ENCODE data around the gene CYTL1.
"Not testable (repeated sequence)": the region's sequence is repeated elsewhere in the genome, so short reads cannot be mapped to it uniquely, and the experiment has no call there.

Gene CYTL1

GRCh38 chr4:5033281-5033841, 14.1 kb upstream of the CYTL1 start:
- no peak for DNase-seq

- no peak for DNase-seq
These were observed 13.6 kb upstream of the CYTL1 start for GRCh38 chr4:5032813-5033212.

- DNase-seq = no peak
These were observed 11.7 kb upstream of the CYTL1 start for GRCh38 chr4:5030927-5031326.

GRCh38 chr4:5030221-5030620, 11.0 kb upstream of the CYTL1 start:
- DNase-seq = no peak

GRCh38 chr4:5029447-5029846, 10.2 kb upstream of the CYTL1 start:
- no peak for DNase-seq

GRCh38 chr4:5028480-5028879, 9.2 kb upstream of the CYTL1 start:
- DNase-seq = no peak

- no peak for DNase-seq
These were observed 8.1 kb upstream of the CYTL1 start for GRCh38 chr4:5027346-5027745.

GRCh38 chr4:5026371-5026770, 7.1 kb upstream of the CYTL1 start:
- DNase-seq = no peak

GRCh38 chr4:5024673-5025072, 5.4 kb upstream of the CYTL1 start:
- no peak for DNase-seq

- DNase-seq = no peak
These were observed 2.3 kb upstream of the CYTL1 start for GRCh38 chr4:5021546-5021945.

- DNase-seq = no peak
These were observed 1.1 kb upstream of the CYTL1 start for GRCh38 chr4:5020341-5020740.

- DNase-seq = no peak
These were observed 538 bp upstream of the CYTL1 start for GRCh38 chr4:5019796-5020195.

- DNase-seq = no peak
These were observed 655 bp downstream of the CYTL1 start for GRCh38 chr4:5018603-5019002.

GRCh38 chr4:5018096-5018495, 1.2 kb downstream of the CYTL1 start:
- no peak for DNase-seq

- DNase-seq = no peak
These were observed 5.1 kb downstream of the CYTL1 start for GRCh38 chr4:5014007-5014682.

- no peak for DNase-seq
These were observed 6.3 kb downstream of the CYTL1 start for GRCh38 chr4:5012958-5013357.

- no peak for DNase-seq
These were observed 6.9 kb downstream of the CYTL1 start for GRCh38 chr4:5012244-5012898.

- DNase-seq = no peak
These were observed 8.3 kb downstream of the CYTL1 start for GRCh38 chr4:5010984-5011383.

- DNase-seq = no peak
These were observed 9.5 kb downstream of the CYTL1 start for GRCh38 chr4:5009796-5010195.

GRCh38 chr4:5006932-5007331, 12.3 kb downstream of the CYTL1 start:
- DNase-seq = not testable (repeated sequence)

- no peak for DNase-seq
These were observed 14.8 kb downstream of the CYTL1 start for GRCh38 chr4:5004496-5004895.

GRCh38 chr4:5003918-5004317, 15.3 kb downstream of the CYTL1 start:
- no peak for DNase-seq

- DNase-seq = no peak
These were observed 15.8 kb downstream of the CYTL1 start for GRCh38 chr4:5003372-5003857.

- not testable (repeated sequence) for DNase-seq
These were observed 17.6 kb downstream of the CYTL1 start for GRCh38 chr4:5001641-5002040.
